Skeletal muscle satellite cell (primary cell): Measurements from ENCODE around the gene SNX21.
A peak's percentile ranks its signal among the peaks of the same experiment; 100 is the strongest.

Experiments
- H3K27me3 ChIP-seq: 2 replicates; pipeline ENCODE4 v1.7.0; 2013; ENCODE audit warnings: low read length; ENCODE audit not compliant: control insufficient read depth, insufficient read depth
- H3K36me3 ChIP-seq: 2 replicates; pipeline ENCODE4 v1.7.0; 2013; ENCODE audit warnings: mild to moderate bottlenecking, control low read depth, low read length; ENCODE audit not compliant: insufficient read depth
- H3K4me1 ChIP-seq: 2 replicates; pipeline ENCODE4 v1.7.0; 2013; ENCODE audit warnings: low read length; ENCODE audit not compliant: control insufficient read depth, insufficient read depth
- H3K4me2 ChIP-seq: 2 replicates; pipeline ENCODE4 v1.7.0; 2013; ENCODE audit warnings: mild to moderate bottlenecking, low read length
- H3K4me3 ChIP-seq: 2 replicates; pipeline ENCODE4 v1.7.0; 2013; ENCODE audit warnings: low read length
- H3K9ac ChIP-seq: 2 replicates; pipeline ENCODE4 v1.7.0; 2013; ENCODE audit warnings: mild to moderate bottlenecking, low read depth, low read length, moderate library complexity
- H3K9me3 ChIP-seq: replicated peaks from 2 replicates; pipeline ENCODE4 v1.7.0; 2013; ENCODE audit warnings: mild to moderate bottlenecking, control low read depth, low read length

The SNX21 gene

DNA sequence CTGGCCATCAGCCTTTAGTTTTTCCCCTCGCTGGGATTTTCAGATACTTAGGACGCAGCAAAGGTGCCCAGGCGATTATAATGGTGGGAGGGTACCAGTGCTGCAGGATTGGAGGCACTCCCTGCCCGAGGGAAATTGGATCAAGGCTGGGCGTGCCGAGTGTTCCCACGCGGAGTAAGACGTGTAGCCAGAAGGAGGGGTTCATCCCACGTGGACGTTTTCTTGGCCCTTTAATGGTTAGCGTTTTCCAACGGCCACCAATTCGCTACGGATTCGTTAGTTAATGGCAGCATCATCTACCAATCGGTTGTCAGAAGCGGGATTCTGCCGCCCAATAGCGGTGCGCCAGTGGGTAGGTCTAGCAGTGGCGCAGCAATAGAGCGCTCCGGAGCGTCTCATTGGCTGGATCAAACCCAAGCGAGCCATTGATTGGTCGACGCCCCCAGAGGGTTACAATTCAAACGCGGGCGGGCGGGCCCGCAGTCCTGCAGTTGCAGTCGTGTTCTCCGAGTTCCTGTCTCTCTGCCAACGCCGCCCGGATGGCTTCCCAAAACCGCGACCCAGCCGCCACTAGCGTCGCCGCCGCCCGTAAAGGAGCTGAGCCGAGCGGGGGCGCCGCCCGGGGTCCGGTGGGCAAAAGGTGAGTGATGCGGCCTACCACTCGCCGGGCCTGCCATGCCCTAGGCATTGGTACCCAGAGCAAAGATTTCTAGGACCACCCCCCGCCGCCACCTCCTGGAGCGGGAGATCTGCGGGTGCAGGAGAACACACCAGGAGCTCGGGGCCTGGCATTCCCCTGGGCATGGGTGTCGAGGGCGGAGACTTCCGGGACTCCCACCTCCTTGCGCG is 21.2 kb upstream of the SNX21 start, which contains the start of gene UBE2C:
Gene UBE2C (plus strand): TSS at position 488 of the 849 bp plus-strand sequence. CDS start 52 bp downstream, at position 540.
- no peaks in the 10 kb centered on the region for H3K9me3 ChIP-seq
- peak within 1 kb of the TSS; percentile 78 for H3K4me3 ChIP-seq
- H3K4me2 ChIP-seq: peak within 1 kb of the TSS; percentile 84
- peak within 1 kb of the TSS; percentile 83 for H3K9ac ChIP-seq
- H3K36me3 ChIP-seq: peaks cover 31% of the 10 kb centered on the region
- H3K4me1 ChIP-seq: peaks cover 20% of the 10 kb centered on the region
- H3K27me3 ChIP-seq: no peaks in the 10 kb centered on the region

DNA sequence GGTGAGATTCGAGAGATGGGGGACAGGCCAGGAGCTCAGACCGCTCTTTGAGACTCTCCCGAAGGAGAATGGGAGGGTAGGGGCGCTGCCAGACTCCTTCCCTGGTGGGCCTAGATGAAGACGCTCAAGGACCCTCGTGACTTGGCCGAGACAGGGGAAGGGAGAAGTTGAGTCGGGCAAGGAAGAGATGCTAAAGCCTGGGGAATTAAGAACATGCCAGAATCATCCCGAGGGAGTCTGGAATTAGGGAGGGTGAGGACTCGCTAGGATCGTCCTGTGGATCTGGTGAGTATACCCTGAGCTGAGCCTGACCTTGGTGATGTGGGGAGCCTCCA is 20.6 kb upstream of the SNX21 start:
- Histone ChIP-seq H3K27me3 (no peaks in the 10 kb centered on the region), H3K9ac (peak overlapping the region; percentile 83), H3K4me3 (peak overlapping the region; percentile 78), H3K9me3 (no peaks in the 10 kb centered on the region), H3K4me1 (peaks cover 24% of the 10 kb centered on the region), H3K4me2 (peak overlapping the region; percentile 84), H3K36me3 (peaks cover 31% of the 10 kb centered on the region)

DNA sequence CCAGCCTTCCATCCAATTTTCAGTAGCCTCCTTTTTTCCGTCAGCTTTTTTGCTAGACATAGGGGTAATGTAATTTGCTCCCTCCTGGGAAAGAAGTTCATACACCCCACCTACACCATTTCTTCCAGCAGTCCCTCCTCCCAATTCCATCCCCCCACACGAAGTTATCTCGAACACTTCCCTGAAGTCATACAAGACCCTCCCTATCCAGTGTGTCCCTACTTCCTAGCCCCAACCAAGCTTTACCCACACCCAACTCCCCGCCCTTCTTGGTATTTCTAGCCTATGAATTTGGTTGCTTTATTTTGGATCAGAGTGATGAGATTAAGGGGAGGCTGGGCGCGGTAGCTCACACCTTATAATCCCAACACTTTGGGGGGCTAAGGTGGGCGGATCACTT is 20.1 kb upstream of the SNX21 start:
- Histone ChIP-seq H3K27me3 (no peaks in the 10 kb centered on the region), H3K4me3 (peak overlapping the region; percentile 78), H3K4me2 (peak overlapping the region; percentile 84), H3K9me3 (no peaks in the 10 kb centered on the region), H3K9ac (peak overlapping the region; percentile 83), H3K4me1 (peaks cover 28% of the 10 kb centered on the region), H3K36me3 (peaks cover 31% of the 10 kb centered on the region)

DNA sequence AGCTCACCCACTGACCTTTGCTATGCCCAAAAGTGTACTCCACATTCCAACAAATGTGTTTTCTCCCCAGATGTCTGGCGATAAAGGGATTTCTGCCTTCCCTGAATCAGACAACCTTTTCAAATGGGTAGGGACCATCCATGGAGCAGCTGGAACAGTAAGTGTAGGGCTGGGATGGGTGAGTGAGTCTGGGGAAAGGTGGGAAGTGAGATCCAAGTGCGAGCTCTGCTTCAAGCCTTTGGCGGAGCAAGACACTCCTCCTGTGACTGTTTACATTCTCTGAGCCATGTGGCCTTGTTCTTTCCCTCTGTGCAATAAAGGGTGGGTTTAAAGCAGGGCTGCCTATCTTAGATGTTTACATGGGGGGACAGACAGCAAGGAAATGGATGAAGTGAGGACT is 19.3 kb upstream of the SNX21 start:
- peaks cover 25% of the 10 kb centered on the region for H3K36me3 ChIP-seq
- no peaks in the 10 kb centered on the region for H3K27me3 ChIP-seq
- H3K4me3 ChIP-seq: peak overlapping the region; percentile 26
- no peaks in the 10 kb centered on the region for H3K9me3 ChIP-seq
- peak overlapping the region; percentile 61 for H3K4me2 ChIP-seq
- peaks cover 28% of the 10 kb centered on the region for H3K4me1 ChIP-seq
- no peak overlapping the region for H3K9ac ChIP-seq

DNA sequence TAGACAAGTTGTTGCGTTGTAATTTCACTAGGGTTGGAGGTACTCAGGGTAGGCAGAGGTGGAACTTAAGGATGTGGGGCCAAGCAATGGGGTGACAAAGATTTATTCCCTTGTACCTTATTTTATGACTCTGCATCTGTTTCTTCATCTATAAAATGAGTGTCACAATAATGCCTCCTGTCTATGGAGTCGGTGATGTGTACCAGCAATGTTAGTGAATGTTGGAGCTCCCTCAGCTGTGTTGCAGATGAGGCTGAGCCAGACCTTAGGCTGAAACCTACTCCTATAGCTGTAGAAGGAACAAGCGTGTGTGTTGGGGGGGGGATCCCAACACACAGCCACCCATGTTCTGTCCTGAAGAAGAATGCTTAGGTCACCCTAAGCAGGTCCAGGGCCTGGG is 16.6 kb upstream of the SNX21 start:
- Histone ChIP-seq H3K4me3 (no peak overlapping the region), H3K4me2 (no peak overlapping the region), H3K27me3 (no peaks in the 10 kb centered on the region), H3K9ac (no peak overlapping the region), H3K36me3 (peaks cover 3% of the 10 kb centered on the region), H3K4me1 (peaks cover 26% of the 10 kb centered on the region), H3K9me3 (no peaks in the 10 kb centered on the region)

DNA sequence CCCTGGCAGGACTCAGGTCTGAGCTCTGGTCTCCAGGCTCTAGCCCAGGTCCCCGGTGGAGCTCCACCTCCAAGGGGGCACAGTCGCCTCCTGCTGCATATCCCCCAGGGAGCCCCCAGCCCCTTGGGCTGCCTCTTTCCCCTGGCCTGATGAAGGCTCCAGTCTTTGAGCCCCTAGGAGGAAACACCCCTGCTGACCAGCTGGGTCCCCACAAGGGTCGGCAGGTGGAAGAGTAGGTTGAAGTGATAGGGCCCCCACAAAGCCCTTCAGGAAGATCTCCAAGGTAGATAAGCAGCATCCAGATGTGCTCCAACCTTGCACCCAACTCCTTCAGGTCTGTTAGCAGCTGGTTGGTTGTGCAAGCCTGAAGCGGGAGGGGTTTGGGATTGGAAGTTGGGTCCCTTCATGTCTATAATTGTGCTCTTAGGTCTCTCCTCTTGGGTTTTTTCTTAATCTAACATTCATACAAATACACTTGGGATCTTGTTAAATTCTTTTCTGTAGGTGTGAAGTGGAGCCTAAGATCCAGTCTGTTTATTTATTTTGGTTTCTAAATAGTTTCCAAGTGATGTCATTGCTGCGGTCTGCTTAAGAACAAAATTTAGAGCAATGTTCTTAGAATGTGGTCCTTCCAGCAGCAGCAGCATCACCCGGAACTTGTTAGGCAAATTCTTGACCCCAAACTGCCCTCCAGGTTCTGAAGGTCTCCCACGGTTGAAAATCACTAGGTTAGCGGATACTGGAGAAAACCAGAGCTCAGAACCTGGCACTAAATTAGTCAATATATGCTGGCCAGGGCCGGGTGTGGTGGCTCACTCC is 16.0 kb upstream of the SNX21 start:
- Histone ChIP-seq H3K27me3 (no peaks in the 10 kb centered on the region), H3K4me1 (peaks cover 25% of the 10 kb centered on the region), H3K4me2 (no peak overlapping the region), H3K9me3 (no peaks in the 10 kb centered on the region), H3K9ac (no peak overlapping the region), H3K36me3 (peaks cover 3% of the 10 kb centered on the region), H3K4me3 (no peak overlapping the region)

DNA sequence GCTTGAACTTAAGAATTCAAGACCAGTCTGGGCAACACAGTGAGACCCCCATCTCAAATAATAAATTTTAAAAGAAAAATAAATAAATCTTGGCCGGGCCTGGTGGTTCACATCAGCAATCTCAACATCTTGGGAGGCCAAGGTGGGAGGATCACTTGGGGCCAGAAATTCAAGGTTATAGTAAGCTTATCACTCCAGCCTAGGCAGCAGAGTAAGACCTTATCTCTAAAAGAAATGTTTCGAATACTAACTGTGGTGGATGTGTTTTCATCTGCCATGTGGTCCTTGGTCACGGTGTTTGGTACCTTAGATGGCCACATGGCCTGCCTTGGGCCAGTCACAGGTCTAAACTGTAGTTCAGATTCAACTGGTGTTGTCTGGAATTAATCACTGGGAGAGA is 15.4 kb upstream of the SNX21 start:
- no peak overlapping the region for H3K4me3 ChIP-seq
- no peak overlapping the region for H3K4me2 ChIP-seq
- H3K27me3 ChIP-seq: no peaks in the 10 kb centered on the region
- peaks cover 30% of the 10 kb centered on the region for H3K4me1 ChIP-seq
- H3K36me3 ChIP-seq: peaks cover 3% of the 10 kb centered on the region
- no peaks in the 10 kb centered on the region for H3K9me3 ChIP-seq
- no peak overlapping the region for H3K9ac ChIP-seq

DNA sequence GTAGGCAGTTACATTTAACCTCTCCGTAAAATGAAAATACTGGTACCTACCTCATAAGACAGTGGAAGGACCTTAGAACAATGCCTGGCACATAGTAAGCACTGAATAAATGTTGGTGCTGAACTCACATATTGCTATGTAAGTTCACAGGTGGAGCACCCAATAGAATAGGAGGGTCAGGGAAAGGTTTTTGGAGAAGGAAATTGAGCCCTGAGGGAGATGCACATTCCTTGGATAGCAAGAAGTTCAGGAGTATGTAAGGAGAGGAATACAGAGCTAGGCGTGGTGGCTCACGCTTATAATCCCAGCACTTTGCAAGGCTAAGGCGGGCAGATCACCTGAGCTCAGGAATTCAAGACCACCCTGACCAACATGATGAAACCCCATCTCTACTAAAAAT is 14.1 kb upstream of the SNX21 start:
- Histone ChIP-seq H3K4me1 (peaks cover 31% of the 10 kb centered on the region), H3K36me3 (peaks cover under 1% of the 10 kb centered on the region), H3K9me3 (no peaks in the 10 kb centered on the region), H3K27me3 (no peaks in the 10 kb centered on the region), H3K9ac (no peak overlapping the region), H3K4me2 (no peak overlapping the region), H3K4me3 (no peak overlapping the region)

DNA sequence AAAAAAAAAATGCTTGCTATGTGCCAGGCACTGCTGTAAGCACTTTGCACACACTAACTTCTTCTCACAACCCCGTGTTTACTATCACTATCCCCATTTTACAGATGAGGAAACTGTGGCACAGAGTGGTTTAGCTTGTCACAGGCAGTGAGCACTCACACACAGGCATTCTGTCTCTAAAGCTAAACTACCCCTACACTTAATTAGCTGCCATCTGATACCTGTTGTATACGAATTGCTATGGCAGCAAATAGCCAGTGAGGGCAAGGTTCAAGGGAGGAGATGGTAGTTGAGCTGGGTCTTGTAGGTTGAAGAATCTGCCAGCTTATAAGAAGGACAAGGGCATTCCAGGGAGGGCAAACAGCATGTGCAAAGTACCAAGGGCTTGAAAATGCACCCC is 11.7 kb upstream of the SNX21 start:
- Histone ChIP-seq H3K9me3 (no peaks in the 10 kb centered on the region), H3K4me3 (no peak overlapping the region), H3K4me1 (peaks cover 42% of the 10 kb centered on the region), H3K36me3 (no peaks in the 10 kb centered on the region), H3K27me3 (no peaks in the 10 kb centered on the region), H3K9ac (no peak overlapping the region), H3K4me2 (no peak overlapping the region)

DNA sequence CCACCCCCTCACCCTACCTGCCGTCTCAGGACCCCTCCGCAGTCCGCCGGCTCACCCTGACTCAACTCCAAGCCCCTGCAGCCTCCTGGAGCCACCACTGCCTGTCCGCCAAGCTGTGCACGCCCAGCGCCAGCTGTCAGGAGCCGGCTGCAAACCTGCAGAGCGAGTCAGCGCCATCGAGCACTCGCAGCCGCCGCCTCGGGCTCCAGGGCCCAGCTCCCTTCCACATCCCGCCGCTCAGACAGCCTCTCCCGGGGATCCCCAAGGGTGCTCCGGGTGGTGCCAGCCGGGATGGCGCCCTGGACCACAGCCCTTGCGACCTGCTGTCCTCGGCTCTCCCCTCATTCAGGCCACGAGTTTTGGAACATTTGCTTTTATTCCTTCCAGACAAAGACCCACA is 10.7 kb upstream of the SNX21 start:
- peak overlapping the region; percentile 29 for H3K9ac ChIP-seq

DNA sequence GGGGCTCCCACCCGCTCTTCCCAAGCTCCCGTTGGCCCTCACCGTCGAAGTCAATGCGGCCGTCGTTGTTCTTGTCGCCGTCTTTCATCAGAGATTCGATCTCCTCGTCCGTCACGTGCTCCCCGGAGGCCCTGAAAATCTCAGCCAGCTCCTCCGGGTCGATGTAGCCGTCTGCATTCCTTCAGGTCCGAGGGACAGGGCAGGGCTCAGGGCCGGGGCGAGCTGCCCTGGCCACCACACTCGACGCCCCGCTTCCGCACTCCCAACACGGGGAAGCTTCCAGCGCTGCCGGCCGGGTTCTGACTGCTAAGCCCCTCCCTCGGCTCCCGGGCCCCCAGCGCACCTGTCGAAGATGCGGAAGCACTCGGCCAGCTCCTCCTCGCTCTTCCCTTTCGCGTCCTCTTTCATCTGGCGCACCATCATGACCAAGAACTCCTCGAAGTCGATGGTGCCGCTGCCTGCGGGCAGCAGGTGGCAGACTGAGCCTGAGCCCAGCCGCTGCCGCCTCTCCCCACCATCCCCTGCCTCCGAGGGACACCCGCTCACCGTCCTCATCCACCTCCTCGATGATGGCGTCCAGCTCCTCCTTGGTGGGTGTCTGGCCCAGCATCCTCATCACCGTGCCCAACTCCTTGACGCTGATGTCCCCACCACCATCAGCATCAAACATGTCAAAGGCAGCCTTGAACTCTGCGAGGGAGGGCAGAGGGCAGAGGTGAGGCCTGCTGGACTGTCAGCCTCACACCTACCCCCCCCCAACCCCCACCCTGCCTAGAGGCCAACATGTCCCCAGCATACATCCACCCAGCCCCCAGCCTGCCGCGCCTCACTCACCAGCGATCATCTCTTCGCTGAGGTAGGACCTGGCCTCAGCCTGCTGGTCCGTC is 9.4 kb upstream of the SNX21 start:
- no peaks in the 10 kb centered on the region for H3K27me3 ChIP-seq
- H3K4me3 ChIP-seq: peak overlapping the region; percentile 35
- peaks cover 43% of the 10 kb centered on the region for H3K4me1 ChIP-seq
- H3K9me3 ChIP-seq: no peaks in the 10 kb centered on the region
- H3K9ac ChIP-seq: no peak overlapping the region
- no peaks in the 10 kb centered on the region for H3K36me3 ChIP-seq
- H3K4me2 ChIP-seq: peak overlapping the region; percentile 66

More for the DNA sequence above, 10.7 kb upstream of the SNX21 start:
- Histone ChIP-seq H3K9me3 (no peaks in the 10 kb centered on the region), H3K4me3 (peak overlapping the region; percentile 48), H3K27me3 (no peaks in the 10 kb centered on the region), H3K4me2 (peak overlapping the region; percentile 71), H3K36me3 (no peaks in the 10 kb centered on the region), H3K4me1 (peaks cover 39% of the 10 kb centered on the region)
